ENCODE results near the gene VPS51.

The VPS51 gene

DNA sequence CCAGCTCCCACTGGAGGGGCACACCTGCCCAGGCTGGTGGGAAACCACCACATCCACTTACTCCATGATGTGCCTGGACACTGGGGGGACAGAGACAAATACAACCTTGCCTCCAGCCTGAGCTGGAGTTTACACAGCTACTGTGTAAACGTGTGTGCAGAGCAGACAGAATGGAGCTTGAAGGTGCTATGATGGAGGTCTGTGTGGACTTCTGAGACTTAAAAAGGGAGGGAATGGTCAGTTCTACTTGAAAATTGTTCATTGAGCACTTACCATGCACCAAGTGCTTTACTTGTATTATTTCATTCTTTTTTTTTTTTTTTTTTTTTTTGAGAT is 23.4 kb upstream of the VPS51 start:
- no peak for DNase-seq (ENCODE audit: low spot score)

DNA sequence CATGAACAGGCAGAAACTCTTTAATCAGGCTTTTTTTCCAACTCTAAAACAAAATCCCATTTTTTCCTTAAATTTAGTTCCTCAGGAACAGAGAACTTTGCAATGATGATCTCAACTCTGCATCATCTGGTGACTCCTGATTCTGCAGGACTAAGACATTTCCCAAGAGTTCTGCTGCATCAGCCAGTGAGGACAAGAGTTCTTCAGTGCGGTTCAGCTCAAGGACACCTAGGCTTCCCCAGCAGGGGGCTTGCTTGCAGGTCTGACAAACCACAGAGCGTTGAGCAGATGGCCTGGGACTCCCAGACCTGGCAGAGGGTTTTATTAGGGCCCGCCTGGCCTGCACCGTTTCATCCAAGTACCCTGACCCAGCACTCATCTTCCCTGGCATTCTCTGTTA is 18.6 kb upstream of the VPS51 start:
- no peak for DNase-seq (ENCODE audit: low spot score)

DNA sequence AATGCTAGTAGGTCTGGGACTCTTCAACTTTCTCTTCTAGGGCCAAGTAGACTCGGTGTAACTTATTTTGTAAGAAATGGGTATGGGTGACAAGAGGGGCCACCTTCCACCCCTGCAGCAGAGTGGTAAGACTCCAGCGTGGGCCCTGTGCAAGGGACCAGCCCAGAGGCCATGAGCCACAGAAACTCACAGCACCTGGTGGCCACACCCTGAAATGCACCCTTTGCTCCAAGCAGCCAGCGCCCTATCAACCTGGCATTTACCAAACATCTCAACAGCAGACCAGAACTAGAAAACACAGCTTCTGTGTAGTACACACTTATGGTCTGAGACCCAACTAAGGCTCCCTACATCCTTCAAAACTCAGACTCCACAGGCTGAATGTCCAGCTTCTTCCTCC is 17.9 kb upstream of the VPS51 start:
- peak; percentile 59 for DNase-seq (ENCODE audit: low spot score)

DNA sequence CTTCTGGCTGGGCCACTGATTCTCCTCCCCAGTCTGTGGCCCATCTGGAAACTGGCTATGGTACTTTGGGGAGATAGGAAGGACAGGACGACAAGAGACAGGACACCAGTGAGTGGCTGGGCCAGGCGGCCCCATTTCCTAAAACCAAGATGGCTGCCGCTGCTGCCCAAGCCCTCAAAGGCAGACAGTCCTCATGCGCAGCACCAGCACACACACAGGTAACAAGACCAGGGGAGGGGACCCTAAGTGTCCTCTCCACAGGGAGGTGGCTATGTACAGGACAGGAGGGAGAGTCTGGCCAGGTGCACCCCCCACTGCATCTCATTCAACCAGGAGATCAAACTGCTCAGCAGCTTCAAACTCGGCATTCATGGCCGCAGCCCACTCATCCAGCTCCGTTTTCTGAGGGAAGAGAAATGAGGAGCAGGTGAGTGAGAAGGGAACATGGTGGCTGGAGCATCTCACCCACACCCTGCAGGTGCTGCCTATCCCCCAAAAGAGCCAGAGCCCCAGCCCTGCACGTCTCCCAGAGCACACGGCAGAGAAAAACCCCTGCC is 17.1 kb upstream of the VPS51 start:
- no peak for DNase-seq (ENCODE audit: low spot score)

DNA sequence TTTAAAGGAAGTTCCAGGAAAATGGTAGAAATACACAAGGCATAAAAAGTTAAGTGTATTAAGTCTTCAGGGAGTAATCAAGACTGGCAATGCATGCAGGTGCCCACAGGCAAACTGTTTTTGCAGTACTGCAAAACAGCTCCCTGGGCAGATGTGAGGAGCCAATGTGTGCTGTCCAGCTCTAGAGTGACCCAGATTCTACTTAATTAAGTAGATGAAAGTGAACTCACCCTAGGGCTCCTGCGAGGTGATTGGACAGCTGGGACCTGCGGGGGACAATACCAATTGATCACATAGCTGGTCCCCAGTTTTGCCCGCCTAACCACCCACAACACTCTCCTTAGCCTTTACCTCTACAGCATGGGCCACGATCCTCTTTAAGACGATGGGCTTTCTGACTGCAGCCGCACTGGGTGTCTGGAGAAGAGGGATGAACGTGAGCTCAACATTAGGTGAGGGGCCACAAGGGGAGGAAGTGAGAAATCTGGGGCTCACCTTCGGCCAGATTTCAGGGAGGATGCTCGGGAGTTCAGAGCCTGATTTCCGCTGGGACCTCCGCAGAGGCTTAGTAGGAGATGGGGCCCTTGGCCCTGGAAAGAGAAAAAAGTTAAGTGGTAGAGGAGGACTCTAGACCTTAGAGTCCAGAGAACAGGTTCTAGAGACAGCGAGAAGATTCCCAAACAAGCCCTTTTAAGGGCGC is 12.7 kb upstream of the VPS51 start:
- no peak for DNase-seq (ENCODE audit: low spot score)

DNA sequence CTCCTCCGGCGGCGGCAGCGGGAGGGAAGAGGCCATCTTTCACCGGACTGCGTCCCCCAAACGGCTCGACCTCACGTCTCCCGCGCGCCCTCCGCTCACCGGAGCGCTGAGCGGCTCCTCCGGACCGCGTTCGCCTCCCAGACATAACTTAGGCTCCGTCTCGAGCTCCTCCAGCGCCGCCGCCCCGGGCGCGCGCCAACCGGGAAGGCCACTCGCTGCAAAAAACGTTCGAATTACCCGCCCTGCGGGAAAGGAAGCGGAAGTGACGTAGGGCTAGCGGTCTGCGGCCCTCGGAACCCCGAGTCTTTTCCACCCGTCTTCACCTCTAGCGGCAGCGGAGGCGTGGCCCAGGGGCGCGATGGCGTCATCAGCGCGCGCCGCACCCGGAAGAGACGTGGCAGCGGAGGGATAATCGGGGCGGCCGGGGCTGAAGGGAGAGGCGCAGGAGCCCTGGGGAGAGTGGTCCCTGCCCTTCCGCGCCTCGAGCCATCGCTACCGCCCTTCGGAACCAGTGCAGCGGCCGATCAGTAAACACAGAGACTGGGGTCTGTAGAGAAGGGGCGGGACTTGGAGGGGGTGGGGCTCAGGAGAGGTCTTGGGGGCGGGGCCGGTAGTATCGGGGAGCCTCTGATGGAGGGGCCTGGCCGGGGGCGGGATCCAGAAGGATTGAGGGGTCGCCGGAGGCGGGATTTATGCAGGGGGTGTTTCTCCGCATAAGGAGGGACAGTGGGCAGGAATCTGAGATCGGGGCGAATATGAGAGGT is 12.0 kb upstream of the VPS51 start, which contains the start of the genes CDCA5 and ZFPL1:
Gene CDCA5, minus strand, starts transcription at position 207 of the 764 bp plus-strand sequence. Its CDS starts 62 bp downstream, at position 145.
Gene ZFPL1, plus strand, starts transcription at position 389 of the 764 bp plus-strand sequence. CDS start 477 bp downstream, outside the sequence.
- DNase-seq (ENCODE audit: low spot score) = peak; percentile 96

DNA sequence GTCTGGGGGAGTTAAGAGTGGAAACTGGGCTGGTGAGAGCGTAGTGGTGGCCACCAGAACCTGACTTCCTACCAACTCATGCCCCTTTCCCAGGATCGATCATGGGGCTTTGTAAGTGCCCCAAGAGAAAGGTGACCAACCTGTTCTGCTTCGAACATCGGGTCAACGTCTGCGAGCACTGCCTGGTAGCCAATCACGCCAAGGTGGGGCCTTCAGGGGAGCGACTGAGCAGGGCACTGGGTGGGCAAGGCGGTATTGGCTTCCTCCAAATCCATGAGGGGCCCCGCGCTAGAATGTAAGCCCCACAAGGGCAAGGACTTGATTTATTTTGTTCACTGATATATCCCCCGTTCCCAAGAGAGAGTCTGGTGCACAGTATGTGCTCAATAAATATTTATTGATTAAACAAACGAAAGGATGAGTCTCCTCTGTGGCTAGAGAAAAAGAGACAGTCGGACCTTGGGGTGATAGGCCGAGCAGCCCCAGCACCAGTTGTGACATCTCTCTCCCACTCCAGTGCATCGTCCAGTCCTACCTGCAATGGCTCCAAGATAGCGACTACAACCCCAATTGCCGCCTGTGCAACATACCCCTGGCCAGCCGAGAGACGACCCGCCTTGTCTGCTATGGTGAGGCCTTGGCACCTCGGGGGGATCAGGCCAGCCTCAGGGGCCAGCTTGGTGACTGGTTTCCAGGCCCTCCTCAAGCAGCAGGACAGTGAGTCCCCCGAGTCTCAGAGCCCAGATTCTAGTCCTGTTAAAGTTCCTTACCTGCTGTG is 11.2 kb upstream of the VPS51 start:
- no peak for DNase-seq (ENCODE audit: low spot score)

DNA sequence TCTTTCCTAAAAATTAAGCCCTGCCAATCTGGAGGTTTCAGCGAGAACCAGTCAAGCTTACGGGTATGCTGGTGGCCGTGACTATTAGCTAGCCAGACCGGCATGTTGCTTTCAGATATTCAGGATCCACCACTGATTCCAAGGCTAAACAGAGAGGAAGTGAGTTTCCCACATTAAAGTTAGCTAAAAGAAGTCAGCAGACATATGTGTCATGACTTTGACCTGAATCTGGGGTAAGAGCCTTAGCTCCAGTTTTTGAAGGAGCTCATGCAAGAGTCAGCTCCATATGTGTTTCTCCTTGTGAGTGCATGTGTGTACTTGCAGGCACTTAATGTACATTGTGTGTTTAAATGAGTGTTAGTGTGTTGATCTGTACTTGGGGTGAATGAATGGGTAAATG is 10.6 kb upstream of the VPS51 start:
- no peak for DNase-seq (ENCODE audit: low spot score)

DNA sequence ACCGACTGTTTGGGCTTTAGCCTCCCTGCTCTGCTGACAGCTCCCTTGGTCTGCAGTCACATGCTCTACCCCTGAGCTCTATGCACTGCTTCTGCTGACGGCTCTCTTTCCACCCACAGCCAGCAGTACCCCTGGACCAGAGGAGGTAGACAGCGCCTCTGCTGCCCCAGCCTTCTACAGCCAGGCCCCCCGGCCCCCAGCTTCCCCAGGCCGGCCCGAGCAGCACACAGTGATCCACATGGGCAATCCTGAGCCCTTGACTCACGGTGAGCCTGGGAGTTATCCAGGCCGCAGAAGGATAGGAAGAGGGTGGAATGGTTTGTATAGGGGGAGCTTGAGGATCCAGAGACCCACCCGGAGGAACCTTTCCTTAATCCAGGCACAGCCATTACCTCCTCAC is 9.2 kb upstream of the VPS51 start:
- no peak for DNase-seq (ENCODE audit: low spot score)

DNA sequence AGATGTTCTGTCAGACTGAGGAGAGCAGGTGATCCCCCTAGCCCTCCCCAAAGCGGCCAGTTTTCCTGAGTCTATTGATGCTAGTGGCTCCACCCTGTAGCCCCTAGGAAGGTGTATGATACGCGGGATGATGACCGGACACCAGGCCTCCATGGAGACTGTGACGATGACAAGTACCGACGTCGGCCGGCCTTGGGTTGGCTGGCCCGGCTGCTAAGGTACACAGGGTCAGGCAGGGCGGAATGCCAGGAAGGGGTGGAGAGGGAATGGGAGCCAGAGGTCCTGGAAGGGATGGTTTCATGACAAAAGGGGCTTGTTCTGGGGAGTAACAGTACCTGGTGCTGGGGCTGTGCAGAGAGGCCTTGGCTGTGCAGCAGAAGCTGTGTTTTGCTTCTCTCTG is 8.8 kb upstream of the VPS51 start:
- DNase-seq (ENCODE audit: low spot score) = no peak

DNA sequence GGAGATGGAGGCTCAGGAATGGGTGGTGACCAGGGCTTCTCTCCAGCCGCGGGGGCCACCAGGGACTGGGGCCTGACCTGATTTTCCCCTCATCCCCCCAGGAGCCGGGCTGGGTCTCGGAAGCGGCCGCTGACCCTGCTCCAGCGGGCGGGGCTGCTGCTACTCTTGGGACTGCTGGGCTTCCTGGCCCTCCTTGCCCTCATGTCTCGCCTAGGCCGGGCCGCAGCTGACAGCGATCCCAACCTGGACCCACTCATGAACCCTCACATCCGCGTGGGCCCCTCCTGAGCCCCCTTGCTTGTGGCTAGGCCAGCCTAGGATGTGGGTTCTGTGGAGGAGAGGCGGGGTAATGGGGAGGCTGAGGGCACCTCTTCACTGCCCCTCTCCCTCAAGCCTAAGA is 8.2 kb upstream of the VPS51 start:
- DNase-seq (ENCODE audit: low spot score) = no peak

DNA sequence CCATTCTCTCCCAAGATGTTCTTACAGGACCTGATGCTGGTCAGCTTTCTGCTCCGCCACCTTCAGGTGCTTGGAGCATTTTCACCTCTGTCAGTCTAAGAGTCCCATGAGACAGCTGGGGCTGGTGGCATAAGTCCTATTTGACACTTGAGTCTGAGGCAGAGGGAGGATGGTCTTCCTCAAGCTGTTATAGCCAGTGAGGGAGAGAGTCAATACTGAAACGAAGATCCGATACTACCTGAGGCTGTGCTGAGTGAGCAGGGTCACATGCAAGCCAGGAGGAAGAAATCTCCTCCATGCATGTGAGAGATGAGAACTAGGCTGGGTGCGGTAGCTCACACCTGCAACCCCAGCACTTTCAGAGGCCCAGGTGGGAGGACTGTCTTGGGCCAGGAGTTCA is 6.4 kb upstream of the VPS51 start:
- DNase-seq (ENCODE audit: low spot score) = no peak

DNA sequence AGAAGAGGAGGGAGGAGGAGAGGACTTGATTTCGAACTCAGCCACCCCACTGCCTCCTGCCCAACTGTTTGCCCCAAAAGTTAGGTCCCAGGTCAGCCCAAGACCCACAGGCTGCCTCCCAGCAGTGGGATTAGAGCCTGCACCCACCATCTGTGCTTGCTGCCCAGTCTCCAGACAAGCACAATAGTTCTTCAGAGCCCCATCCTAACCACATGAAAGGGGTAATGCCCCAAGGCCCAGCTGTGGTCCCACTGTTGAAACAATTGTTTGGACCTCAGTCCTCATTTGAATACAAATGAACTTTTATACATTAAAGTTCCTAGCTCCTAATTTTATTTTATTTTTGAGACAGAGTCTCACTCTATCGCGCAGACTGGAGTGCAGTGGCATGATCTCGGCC is 5.4 kb upstream of the VPS51 start:
- no peak for DNase-seq (ENCODE audit: low spot score)

DNA sequence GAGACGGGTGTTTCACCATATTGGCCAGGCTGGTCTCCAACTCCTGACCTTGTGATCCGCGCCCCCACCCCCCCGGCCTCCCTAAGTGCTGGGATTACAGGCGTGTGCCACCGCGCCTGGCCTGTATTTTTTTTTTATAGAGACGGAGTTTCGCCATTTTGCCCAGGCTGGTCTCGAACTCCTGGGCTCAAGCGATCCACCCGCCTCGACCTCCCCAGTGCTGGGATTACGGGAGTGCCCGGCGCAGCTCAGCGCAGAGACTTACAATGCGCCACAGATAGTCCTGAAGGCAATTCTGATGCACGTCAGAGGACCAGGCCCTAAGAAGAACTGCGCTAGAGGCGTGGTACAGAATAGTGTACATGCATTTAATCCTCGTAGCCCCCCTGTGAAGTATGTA is 587 bp upstream of the VPS51 start:
- DNase-seq (ENCODE audit: low spot score) = no peak

DNA sequence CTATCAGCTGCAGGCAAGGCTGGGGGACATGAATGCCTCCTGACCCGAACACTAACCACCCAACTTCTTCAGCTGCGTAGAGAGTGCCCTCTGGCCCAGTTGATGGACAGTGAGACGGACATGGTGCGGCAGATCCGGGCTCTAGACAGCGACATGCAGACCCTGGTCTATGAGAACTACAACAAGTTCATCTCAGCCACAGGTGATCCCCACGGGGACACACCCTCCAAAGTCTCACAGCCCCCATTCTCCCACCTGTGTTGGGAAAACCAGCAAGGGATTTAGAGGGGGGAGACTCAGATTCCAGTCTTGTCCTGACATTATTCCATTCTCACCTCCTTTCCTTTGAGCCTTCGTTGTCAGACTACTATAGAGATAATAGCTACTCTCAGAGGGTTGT is 912 bp downstream of the VPS51 start:
- DNase-seq (ENCODE audit: low spot score) = no peak

DNA sequence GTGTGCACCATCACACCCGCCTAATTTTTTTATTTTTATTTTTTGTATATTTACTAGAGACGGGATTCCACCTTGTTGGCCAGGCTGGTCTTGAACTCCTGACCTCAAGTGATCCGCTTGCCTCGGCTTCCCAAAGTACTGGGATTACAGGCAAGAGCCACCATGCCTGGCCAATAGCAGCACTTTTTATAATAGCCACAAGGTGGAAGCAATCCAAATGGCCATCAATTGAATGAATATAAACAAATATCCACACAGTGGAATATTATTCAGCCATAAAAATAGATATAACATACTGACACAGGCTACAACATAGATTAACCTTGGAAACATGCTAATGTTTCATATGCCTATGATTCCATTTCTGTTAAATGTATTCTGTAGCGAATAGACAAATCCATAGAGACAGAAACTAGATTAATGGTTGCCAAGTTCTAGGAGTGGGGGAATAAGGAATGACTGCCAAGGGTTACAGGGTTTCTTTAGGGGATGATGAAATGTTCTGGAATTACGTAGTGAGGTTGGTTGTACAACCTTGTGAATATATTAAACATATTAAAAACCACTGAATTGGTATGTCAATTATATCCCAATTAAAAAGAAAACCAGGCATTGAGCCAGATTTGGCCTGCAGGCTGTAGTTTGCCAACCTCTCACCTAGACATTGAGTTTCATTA is 4.8 kb downstream of the VPS51 start:
- DNase-seq (ENCODE audit: low spot score) = no peak

DNA sequence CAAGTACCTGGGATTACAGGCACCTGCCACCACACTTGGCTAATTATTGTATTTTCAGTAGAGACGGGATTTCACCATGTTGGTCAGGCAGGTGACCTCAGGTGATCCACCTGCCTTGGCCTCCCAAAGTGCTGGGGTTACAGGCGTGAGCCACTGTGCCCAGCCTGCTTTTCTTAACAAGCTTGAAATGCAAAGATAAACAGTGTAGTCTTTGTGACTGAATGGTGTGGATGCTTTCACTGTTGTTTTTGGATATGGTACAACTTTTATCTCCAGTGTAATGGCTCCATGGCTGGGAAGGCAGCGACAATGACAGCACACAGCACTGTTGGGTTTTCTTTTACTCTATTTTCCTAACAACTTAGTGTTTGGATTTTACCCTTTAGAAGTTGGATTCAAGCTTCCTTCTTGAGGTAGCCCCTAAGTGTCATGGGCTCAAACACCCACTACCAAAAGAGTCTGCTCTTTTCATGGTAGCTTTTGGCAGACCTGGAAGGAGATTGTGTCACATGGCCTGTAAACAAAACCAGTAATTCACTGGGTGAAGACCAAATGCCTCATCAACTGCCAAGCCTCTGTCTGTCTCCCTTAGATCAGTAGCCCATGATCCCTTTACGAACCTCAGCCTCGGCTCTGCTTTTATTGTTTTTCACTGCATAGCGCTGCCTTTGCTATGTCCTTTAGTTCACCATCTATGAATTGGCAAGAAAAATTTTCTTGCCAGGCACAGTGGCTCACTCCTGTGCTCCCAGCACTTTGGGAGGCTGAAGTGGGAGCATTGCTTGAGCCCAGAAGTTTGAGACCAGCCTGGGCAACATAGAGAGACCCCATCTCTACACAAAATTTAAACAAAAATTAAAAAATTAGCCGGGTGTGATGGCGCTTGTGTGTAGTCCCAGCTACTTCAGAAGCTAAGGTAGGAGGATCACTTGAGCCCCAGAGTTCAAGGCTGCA is 6.4 kb downstream of the VPS51 start:
- no peak for DNase-seq (ENCODE audit: low spot score)

DNA sequence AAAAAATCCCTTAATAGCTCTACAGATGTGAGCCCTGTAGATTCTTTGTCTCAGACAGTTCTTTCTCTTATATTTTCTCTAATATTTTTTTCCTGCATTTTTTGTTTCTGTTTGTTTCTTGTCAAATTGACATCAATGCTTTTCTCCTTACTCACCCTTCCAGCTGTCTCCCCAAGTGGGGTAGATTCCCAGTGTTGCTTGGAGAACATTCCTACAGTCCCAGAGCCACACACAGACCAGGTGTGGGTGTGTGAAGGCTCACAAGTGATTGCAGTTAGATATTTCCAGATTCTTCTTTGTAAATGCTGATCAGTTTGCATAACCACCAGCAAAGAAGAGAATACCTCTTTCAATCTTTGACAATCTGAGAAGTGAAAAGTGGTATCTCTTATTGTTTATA is 7.5 kb downstream of the VPS51 start:
- DNase-seq (ENCODE audit: low spot score) = no peak

DNA sequence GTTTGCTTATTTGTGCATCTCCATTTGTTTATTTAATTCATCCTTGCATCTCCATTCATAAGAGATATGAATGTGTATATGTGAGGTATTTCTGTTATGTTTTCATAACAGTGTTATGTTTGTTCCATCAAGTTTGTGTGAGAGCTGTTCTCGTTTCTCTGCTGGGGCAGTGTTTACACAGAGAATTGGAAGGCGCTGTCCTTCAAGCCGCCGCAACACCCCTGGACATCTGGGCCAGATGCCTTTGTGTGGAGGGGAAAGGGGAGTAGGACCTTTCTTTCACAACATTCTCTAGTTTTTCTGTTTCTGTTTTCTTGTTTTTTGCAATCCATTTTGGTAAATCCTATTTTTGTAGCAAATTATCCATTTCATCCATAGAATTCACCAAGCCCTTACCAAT is 8.6 kb downstream of the VPS51 start:
- no peak for DNase-seq (ENCODE audit: low spot score)

DNA sequence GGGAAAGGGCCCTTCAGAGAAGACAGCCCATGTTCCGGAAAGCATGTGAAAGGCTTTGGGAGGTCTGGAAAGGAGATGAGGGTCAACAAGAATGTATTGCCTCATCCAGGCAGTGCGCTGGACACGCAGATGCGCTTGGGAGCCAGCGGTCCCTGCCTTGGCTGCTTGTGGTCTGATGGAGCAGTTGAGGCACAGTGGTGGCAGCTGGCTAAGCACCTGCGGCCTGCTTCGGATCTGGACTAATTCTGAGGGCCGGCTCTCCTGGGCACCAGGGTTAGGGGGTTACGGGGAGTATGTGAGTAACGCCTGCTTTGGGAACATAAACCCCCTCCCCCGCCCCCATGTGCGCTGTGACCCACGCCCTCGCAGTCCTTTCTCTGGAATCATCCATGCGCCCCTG is 11.1 kb downstream of the VPS51 start:
- DNase-seq (ENCODE audit: low spot score) = no peak

All from activated CD4-positive, alpha-beta T cell treated with anti-CD3 and anti-CD28 coated beads, Interleukin-2, Interleukin-4, amounts not matched to agents 100 ng/mL and 50 ng/mL, durations not matched to agents 16 hours and 8 hours (primary cell).